Smooth muscle cell (in vitro differentiated cells): ENCODE measurements around the gene IZUMO4. TPM values are rescaled to one million over a fixed set of nuclear protein-coding genes. Genes with fewer than 3 reads are reported as not detected.

Source experiments
- DNase-seq: peaks from one replicate; lab custom pipeline; 2025; ENCODE audit not compliant: unreplicated experiment; lab: John Stamatoyannopoulos, UW
- H2AFZ ChIP-seq: fragments of 200-600 bp; sonication (generic); 2 replicates; pipeline ENCODE4 v1.6.0; 2016; ENCODE audit warnings: antibody characterized with exemption, low read depth, mild to moderate bottlenecking
- H3F3A ChIP-seq: fragments of 200-600 bp; sonication (generic); 2 replicates; pipeline ENCODE4 v1.6.0; 2017; ENCODE audit warnings: antibody characterized with exemption, low read depth
- H3K27ac ChIP-seq: fragments of 200-600 bp; sonication (generic); 2 replicates; pipeline ENCODE4 v1.5.1; 2016; ENCODE audit warnings: low read depth, mild to moderate bottlenecking
- H3K27me3 ChIP-seq: fragments of 200-600 bp; sonication (generic); 2 replicates; pipeline ENCODE4 v1.6.1; 2016; ENCODE audit warnings: low read depth, mild to moderate bottlenecking
- H3K36me3 ChIP-seq: fragments of 200-600 bp; sonication (generic); 2 replicates; pipeline ENCODE4 v1.5.1; 2016; ENCODE audit warnings: low read depth
- H3K4me1 ChIP-seq: fragments of 200-600 bp; sonication (generic); 2 replicates; pipeline ENCODE4 v1.5.1; 2016; ENCODE audit warnings: low read depth
- H3K4me2 ChIP-seq: fragments of 200-600 bp; sonication (generic); 2 replicates; pipeline ENCODE4 v1.6.0; 2016; ENCODE audit warnings: mild to moderate bottlenecking
- H3K4me3 ChIP-seq: fragments of 200-600 bp; sonication (generic); 2 replicates; pipeline ENCODE4 v1.5.1; 2016; ENCODE audit warnings: mild to moderate bottlenecking
- H3K79me2 ChIP-seq: fragments of 200-600 bp; sonication (generic); 2 replicates; pipeline ENCODE4 v1.6.0; 2016; ENCODE audit warnings: low read depth, mild to moderate bottlenecking
- H3K9ac ChIP-seq: fragments of 200-600 bp; sonication (generic); 2 replicates; pipeline ENCODE4 v1.6.0; 2016; ENCODE audit warnings: low read depth
- H3K9me3 ChIP-seq: fragments of 200-600 bp; sonication (generic); replicated peaks from 2 replicates; pipeline ENCODE4 v1.5.1; 2016; ENCODE audit warnings: low read depth
- H4K20me1 ChIP-seq: fragments of 200-600 bp; sonication (generic); 2 replicates; pipeline ENCODE4 v1.6.0; 2016; ENCODE audit warnings: low read depth
- CTCF ChIP-seq: fragments of 200-600 bp; sonication (generic); IDR thresholded peaks from 2 replicates; pipeline ENCODE4 v1.5.1; 2017; ENCODE audit warnings: borderline replicate concordance, mild to moderate bottlenecking, antibody characterized with exemption; ENCODE audit not compliant: insufficient read depth, poor library complexity, severe bottlenecking
- WGBS: methylation state at CpG from one replicate; pipeline ENCODE4 v1.1.7; 2016; ENCODE audit warnings: low lambda C conversion rate; 5-methylcytosine and 5-hydroxymethylcytosine counted together
- polyA plus RNA-seq: library from polyadenylated mRNA; unstranded; fragments of >200 nt; fragmentation: Nextera tagmentation; extraction: Ambion mirVana; gene quantifications from 2 replicates; pipeline ENCODE4 v1.2.1, GENCODE V29; 2016
- total RNA-seq: library from RNA; depleted of rRNA; stranded (reverse); fragments of >200 nt; gene quantifications from 2 replicates; pipeline ENCODE4 v1.2.3, GENCODE V29; 2014

The IZUMO4 gene
- total and polyA plus RNA-seq, 2 experiments from 2014 or later: 0.48 to 1.6 TPM

GRCh38 chr19:2048104-2048958 lies 48.4 kb upstream of the IZUMO4 start:
- H3K9me3 ChIP-seq: no peaks in the 10 kb centered on the region
- peaks cover 74% of the 10 kb centered on the region for H4K20me1 ChIP-seq
- H3K4me3 ChIP-seq: no peak overlapping the region
- H3K27me3 ChIP-seq: no peaks in the 10 kb centered on the region
- no peak for TF ChIP-seq CTCF
- H3K9ac ChIP-seq: no peak overlapping the region
- WGBS: 92% methylated on average over 14 of the region's 17 CpGs
- H3K27ac ChIP-seq: no peak overlapping the region
- DNase-seq: no peak
- H3K36me3 ChIP-seq: no peaks in the 10 kb centered on the region
- peaks cover 9% of the 10 kb centered on the region for H3K4me1 ChIP-seq
- H2AFZ ChIP-seq: no peak overlapping the region
- H3F3A ChIP-seq: no peaks in the 10 kb centered on the region
- H3K79me2 ChIP-seq: peaks cover 44% of the 10 kb centered on the region
- peak overlapping the region; percentile 99 for H3K4me2 ChIP-seq

GRCh38 chr19:2048959-2049740 lies 47.6 kb upstream of the IZUMO4 start:
- Histone ChIP-seq H3K4me3 (peak overlapping the region; percentile 95), H4K20me1 (peaks cover 66% of the 10 kb centered on the region), H3K4me1 (peaks cover 9% of the 10 kb centered on the region), H3K9ac (no peak overlapping the region), H3K36me3 (no peaks in the 10 kb centered on the region), H2AFZ (no peak overlapping the region), H3K27me3 (no peaks in the 10 kb centered on the region), H3K27ac (peak overlapping the region; percentile 30), H3K9me3 (no peaks in the 10 kb centered on the region), H3F3A (no peaks in the 10 kb centered on the region), H3K79me2 (peaks cover 44% of the 10 kb centered on the region), H3K4me2 (peak overlapping the region; percentile 99)
- no peak for DNase-seq
- 83% methylated on average over 24 of the region's 27 CpGs for WGBS
- no peak for TF ChIP-seq CTCF

- Histone ChIP-seq H3K9ac (peak overlapping the region; percentile 78), H4K20me1 (peaks cover 59% of the 10 kb centered on the region), H3F3A (no peaks in the 10 kb centered on the region), H2AFZ (no peak overlapping the region), H3K27ac (peak overlapping the region; percentile 30), H3K9me3 (no peaks in the 10 kb centered on the region), H3K4me1 (peaks cover 9% of the 10 kb centered on the region), H3K36me3 (no peaks in the 10 kb centered on the region), H3K79me2 (peaks cover 44% of the 10 kb centered on the region), H3K27me3 (no peaks in the 10 kb centered on the region), H3K4me3 (peak overlapping the region; percentile 95), H3K4me2 (peak overlapping the region; percentile 99)
- under 1% methylated on average over 16 of the region's 16 CpGs for WGBS
- no peak for DNase-seq
- TF ChIP-seq CTCF: no peak
Observed at GRCh38 chr19:2049741-2050348, 46.9 kb upstream of the IZUMO4 start.
